ENCODE results near the gene ZNF506. TPM values are rescaled to one million over a fixed set of nuclear protein-coding genes. Genes with fewer than 3 reads are reported as not detected.
A peak's percentile ranks its signal among the peaks of the same experiment; 100 is the strongest.

Gene ZNF506
- polyA plus RNA-seq, 1 of the 3 experiments (the other 2 are of a cell fraction): 4.1 TPM

DNA sequence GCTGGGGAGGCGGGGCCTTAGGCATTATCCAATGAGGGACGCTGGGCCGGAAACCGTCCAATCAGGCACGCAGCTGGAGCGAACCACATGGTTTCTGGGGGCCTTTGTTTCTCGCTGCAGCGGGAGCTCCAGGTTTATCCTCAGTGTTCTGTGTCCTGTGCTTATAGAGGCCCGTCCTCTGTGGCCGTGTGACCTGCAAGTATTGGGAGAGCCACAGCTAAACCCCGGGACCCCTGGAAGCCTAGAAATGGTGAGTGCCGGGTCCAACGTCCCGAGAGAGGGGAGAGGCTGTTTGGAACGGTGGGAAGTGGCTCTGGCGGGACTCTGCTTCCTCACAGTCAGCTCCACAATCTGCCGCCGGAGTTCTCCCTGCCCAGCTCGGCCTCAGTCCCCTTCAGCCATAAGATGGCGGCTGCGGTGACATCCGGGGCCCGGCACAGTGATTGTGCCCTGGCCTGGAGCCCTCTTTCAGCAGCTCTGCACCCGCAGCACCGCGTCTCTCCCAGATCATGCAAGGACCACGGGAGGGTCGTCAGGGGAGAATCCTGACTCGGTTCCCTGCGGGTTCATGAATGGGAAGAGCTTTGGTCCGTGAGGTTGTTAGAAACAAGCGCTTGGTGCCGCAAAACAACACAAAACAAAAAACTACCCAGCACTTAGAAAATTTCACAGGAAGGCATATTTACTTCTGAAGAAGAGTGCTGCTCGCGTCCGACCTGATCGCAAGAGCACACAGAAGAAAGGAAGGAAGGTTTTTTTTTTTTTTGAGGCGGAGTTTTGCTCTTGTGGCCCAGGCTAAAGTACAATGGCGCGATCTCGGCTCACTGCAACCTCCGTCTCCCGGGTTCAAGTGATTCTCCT, 44.4 kb upstream of the ZNF506 start, which contains the start of gene ZNF253 (continued):
- TF ChIP-seq TAF1 (IDR thresholded peaks at IDR 0.05; ENCODE audit: borderline replicate concordance, low read depth, low read length) (peak; percentile 76; the same call in 1 of the 2 replicates), FOXM1 (IDR thresholded peaks at IDR 0.05; ENCODE audit: low read depth) (no peak), NRF1 (IDR thresholded peaks at IDR 0.05; ENCODE audit: low read depth, low read length) (no peak), FOSL2 (IDR thresholded peaks at IDR 0.05; ENCODE audit: borderline replicate concordance, low read depth) (no peak), GATA2 (CRISPR knock-in tag; IDR thresholded peaks at IDR 0.05) (no peak; the same call in 1 of the 2 replicates), RAD21 (IDR thresholded peaks at IDR 0.05; ENCODE audit: low read length) (no peak), SMC3 (IDR thresholded peaks at IDR 0.05; ENCODE audit: low read depth, low read length) (no peak), RXRA (IDR thresholded peaks at IDR 0.05; ENCODE audit: borderline replicate concordance, low read depth) (no peak), MEF2A (IDR thresholded peaks at IDR 0.05; ENCODE audit: borderline replicate concordance, low read depth) (no peak), YY1 (IDR thresholded peaks at IDR 0.05; ENCODE audit: low read depth) (peak; percentile 89), GABPA (IDR thresholded peaks at IDR 0.05; ENCODE audit: low read depth) (no peak; the same call in 1 of the 2 replicates), CHD2 (IDR thresholded peaks at IDR 0.05; ENCODE audit: low read length, partially characterized antibody) (peak; percentile 18), EZH2phosphoT487 (IDR thresholded peaks at IDR 0.05; ENCODE audit: borderline replicate concordance, low read depth) (no peak), RCOR1 (IDR thresholded peaks at IDR 0.05; ENCODE audit: low read length) (no peak), TCF12 (IDR thresholded peaks at IDR 0.05) (no peak), FOXJ3 (CRISPR knock-in tag; IDR thresholded peaks at IDR 0.05) (no peak), ELF1 (IDR thresholded peaks at IDR 0.05) (no peak), MXI1 (IDR thresholded peaks at IDR 0.05; ENCODE audit: low read depth, low read length) (peak; percentile 80), POLR2AphosphoS5 (IDR thresholded peaks at IDR 0.05; ENCODE audit: low read depth, low read length) (peak; percentile 96), JUND (IDR thresholded peaks at IDR 0.05) (no peak)
- TF ChIP-seq, protein P1, sequence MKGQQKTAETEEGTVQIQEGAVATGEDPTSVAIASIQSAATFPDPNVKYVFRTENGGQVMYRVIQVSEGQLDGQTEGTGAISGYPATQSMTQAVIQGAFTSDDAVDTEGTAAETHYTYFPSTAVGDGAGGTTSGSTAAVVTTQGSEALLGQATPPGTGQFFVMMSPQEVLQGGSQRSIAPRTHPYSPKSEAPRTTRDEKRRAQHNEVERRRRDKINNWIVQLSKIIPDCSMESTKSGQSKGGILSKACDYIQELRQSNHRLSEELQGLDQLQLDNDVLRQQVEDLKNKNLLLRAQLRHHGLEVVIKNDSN (IDR thresholded peaks at IDR 0.05; ENCODE audit: borderline replicate concordance, low read depth): peak; percentile 71; the same call in 1 of the 2 replicates
- TF ChIP-seq, protein P2, sequence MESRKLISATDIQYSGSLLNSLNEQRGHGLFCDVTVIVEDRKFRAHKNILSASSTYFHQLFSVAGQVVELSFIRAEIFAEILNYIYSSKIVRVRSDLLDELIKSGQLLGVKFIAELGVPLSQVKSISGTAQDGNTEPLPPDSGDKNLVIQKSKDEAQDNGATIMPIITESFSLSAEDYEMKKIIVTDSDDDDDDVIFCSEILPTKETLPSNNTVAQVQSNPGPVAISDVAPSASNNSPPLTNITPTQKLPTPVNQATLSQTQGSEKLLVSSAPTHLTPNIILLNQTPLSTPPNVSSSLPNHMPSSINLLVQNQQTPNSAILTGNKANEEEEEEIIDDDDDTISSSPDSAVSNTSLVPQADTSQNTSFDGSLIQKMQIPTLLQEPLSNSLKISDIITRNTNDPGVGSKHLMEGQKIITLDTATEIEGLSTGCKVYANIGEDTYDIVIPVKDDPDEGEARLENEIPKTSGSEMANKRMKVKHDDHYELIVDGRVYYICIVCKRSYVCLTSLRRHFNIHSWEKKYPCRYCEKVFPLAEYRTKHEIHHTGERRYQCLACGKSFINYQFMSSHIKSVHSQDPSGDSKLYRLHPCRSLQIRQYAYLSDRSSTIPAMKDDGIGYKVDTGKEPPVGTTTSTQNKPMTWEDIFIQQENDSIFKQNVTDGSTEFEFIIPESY (IDR thresholded peaks at IDR 0.05; ENCODE audit: borderline replicate concordance, low read depth): no peak
- TF ChIP-seq, protein P3, sequence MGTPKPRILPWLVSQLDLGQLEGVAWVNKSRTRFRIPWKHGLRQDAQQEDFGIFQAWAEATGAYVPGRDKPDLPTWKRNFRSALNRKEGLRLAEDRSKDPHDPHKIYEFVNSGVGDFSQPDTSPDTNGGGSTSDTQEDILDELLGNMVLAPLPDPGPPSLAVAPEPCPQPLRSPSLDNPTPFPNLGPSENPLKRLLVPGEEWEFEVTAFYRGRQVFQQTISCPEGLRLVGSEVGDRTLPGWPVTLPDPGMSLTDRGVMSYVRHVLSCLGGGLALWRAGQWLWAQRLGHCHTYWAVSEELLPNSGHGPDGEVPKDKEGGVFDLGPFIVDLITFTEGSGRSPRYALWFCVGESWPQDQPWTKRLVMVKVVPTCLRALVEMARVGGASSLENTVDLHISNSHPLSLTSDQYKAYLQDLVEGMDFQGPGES (IDR thresholded peaks at IDR 0.05; ENCODE audit: low read depth, low read length): peak; percentile 57; the same call in 1 of the 2 replicates
- TF ChIP-seq, protein P4, sequence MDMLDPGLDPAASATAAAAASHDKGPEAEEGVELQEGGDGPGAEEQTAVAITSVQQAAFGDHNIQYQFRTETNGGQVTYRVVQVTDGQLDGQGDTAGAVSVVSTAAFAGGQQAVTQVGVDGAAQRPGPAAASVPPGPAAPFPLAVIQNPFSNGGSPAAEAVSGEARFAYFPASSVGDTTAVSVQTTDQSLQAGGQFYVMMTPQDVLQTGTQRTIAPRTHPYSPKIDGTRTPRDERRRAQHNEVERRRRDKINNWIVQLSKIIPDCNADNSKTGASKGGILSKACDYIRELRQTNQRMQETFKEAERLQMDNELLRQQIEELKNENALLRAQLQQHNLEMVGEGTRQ (IDR thresholded peaks at IDR 0.05; ENCODE audit: borderline replicate concordance, low read depth, low read length): 0 out of 2 replicates have a peak, but pooled peaks have one; percentile 10
- TF ChIP-seq, protein P5, sequence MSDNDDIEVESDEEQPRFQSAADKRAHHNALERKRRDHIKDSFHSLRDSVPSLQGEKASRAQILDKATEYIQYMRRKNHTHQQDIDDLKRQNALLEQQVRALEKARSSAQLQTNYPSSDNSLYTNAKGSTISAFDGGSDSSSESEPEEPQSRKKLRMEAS (IDR thresholded peaks at IDR 0.05; ENCODE audit: low read depth): peak; percentile 94

Data from SK-N-SH (cell line).